H9 (cell line): ENCODE results near the gene GMPR. TPM values are rescaled to one million over a fixed set of nuclear protein-coding genes. Genes with fewer than 3 reads are reported as not detected.

Experiments used
- DNase-seq: peaks from one replicate; pipeline ENCODE4 v3.0.0-alpha.2; 2017
- H2AFZ ChIP-seq: one replicate; pipeline ENCODE4 v1.6.1; 2013; ENCODE audit warnings: mild to moderate bottlenecking, low read length, control low read depth, moderate library complexity
- H2AK5ac ChIP-seq: 2 replicates; pipeline ENCODE4 v1.6.1; 2013; ENCODE audit warnings: low read length, control low read depth, mixed read lengths; ENCODE audit not compliant: insufficient read length
- H2BK120ac ChIP-seq: one replicate; pipeline ENCODE4 v1.6.1; 2013; ENCODE audit warnings: low read depth, mild to moderate bottlenecking, low read length, control low read depth, inconsistent platforms; ENCODE audit not compliant: poor library complexity, severe bottlenecking
- H2BK12ac ChIP-seq: 2 replicates; pipeline ENCODE4 v1.6.1; 2013; ENCODE audit warnings: low read length, control low read depth, mixed read lengths, low read depth; ENCODE audit not compliant: insufficient read length
- H2BK15ac ChIP-seq: 2 replicates; pipeline ENCODE4 v1.6.1; 2013; ENCODE audit warnings: low read depth, low read length, control low read depth
- H2BK20ac ChIP-seq: one replicate; pipeline ENCODE4 v1.6.1; 2013; ENCODE audit warnings: low read depth, mild to moderate bottlenecking, low read length, control low read depth, inconsistent platforms; ENCODE audit not compliant: poor library complexity, severe bottlenecking
- H2BK5ac ChIP-seq: 2 replicates; pipeline ENCODE4 v1.6.1; 2013; ENCODE audit warnings: low read length, control low read depth, mixed read lengths; ENCODE audit not compliant: insufficient read length
- H3K14ac ChIP-seq: 2 replicates; pipeline ENCODE4 v1.6.1; 2013; ENCODE audit warnings: low read length, control low read depth; ENCODE audit not compliant: insufficient read depth
- H3K18ac ChIP-seq: 2 replicates; pipeline ENCODE4 v1.6.1; 2013; ENCODE audit warnings: low read depth, mild to moderate bottlenecking, mixed read lengths, low read length, control low read depth; ENCODE audit not compliant: insufficient read length
- H3K23ac ChIP-seq: 2 replicates; pipeline ENCODE4 v1.6.1; 2013; ENCODE audit warnings: low read length, control low read depth, mixed read lengths, low read depth; ENCODE audit not compliant: insufficient read length
- H3K23me2 ChIP-seq: 2 replicates; pipeline ENCODE4 v1.6.1; 2013; ENCODE audit warnings: low read depth, mild to moderate bottlenecking, mixed read lengths, low read length, control low read depth; ENCODE audit not compliant: insufficient read length, poor library complexity, severe bottlenecking
- H3K27ac ChIP-seq: 2 replicates; pipeline ENCODE4 v1.5.1; 2013; ENCODE audit warnings: low read length, control low read depth, mixed read lengths, low read depth; ENCODE audit not compliant: insufficient read length
- H3K27me3 ChIP-seq: 2 replicates; pipeline ENCODE4 v1.6.1; 2013; ENCODE audit warnings: low read length, control low read depth, inconsistent platforms; ENCODE audit not compliant: insufficient read depth
- H3K4ac ChIP-seq: 2 replicates; pipeline ENCODE4 v1.6.1; 2013; ENCODE audit warnings: low read depth, mild to moderate bottlenecking, control low read depth, inconsistent platforms, low read length, moderate library complexity
- H3K4me1 ChIP-seq: 2 replicates; pipeline ENCODE4 v1.6.1; 2013; ENCODE audit warnings: low read length, control low read depth, inconsistent platforms; ENCODE audit not compliant: insufficient read depth
- H3K4me2 ChIP-seq: 2 replicates; pipeline ENCODE4 v1.6.1; 2013; ENCODE audit warnings: low read length, control low read depth, mixed read lengths; ENCODE audit not compliant: insufficient read length, insufficient read depth
- H3K56ac ChIP-seq: 2 replicates; pipeline ENCODE4 v1.6.1; 2013; ENCODE audit warnings: low read depth, mild to moderate bottlenecking, mixed read lengths, low read length, control low read depth; ENCODE audit not compliant: insufficient read length
- H3K79me1 ChIP-seq: 2 replicates; pipeline ENCODE4 v1.6.1; 2013; ENCODE audit warnings: low read depth, mild to moderate bottlenecking, moderate library complexity, low read length, control low read depth, inconsistent platforms; ENCODE audit not compliant: insufficient read depth, poor library complexity, severe bottlenecking
- H3K79me2 ChIP-seq: 2 replicates; pipeline ENCODE4 v1.6.1; 2013; ENCODE audit warnings: low read length, control low read depth, inconsistent platforms; ENCODE audit not compliant: insufficient read depth
- H3K9ac ChIP-seq: 2 replicates; pipeline ENCODE4 v1.6.1; 2013; ENCODE audit warnings: low read length, control low read depth, mixed read lengths; ENCODE audit not compliant: insufficient read length; ENCODE audit errors: extremely low read depth
- H3K9me3 ChIP-seq: one replicate; pipeline ENCODE4 v1.6.1; 2013; ENCODE audit warnings: low read depth, low read length, inconsistent platforms; ENCODE audit not compliant: control insufficient read depth
- H3T11ph ChIP-seq: one replicate; pipeline ENCODE4 v1.6.1; 2013; ENCODE audit warnings: mild to moderate bottlenecking, low read length, control low read depth, inconsistent platforms
- H4K20me1 ChIP-seq: one replicate; pipeline ENCODE4 v1.6.1; 2013; ENCODE audit not compliant: control insufficient read depth, insufficient read length, insufficient read depth
- H4K5ac ChIP-seq: 2 replicates; pipeline ENCODE4 v1.6.1; 2013; ENCODE audit warnings: low read depth, mild to moderate bottlenecking, mixed read lengths, low read length, control low read depth; ENCODE audit not compliant: insufficient read length
- H4K8ac ChIP-seq: replicated peaks from 2 replicates; pipeline ENCODE4 v1.6.1; 2013; ENCODE audit warnings: low read length, control low read depth, mixed read lengths, low read depth; ENCODE audit not compliant: insufficient read length
- H4K91ac ChIP-seq: 2 replicates; pipeline ENCODE4 v1.6.1; 2013; ENCODE audit warnings: low read depth, mild to moderate bottlenecking, moderate library complexity, mixed read lengths, low read length, control low read depth; ENCODE audit not compliant: insufficient read length
- H3K27ac Mint-ChIP-seq, 3 experiments: 2 replicates in 2 of 3; 3 replicates in 1 of 3; pipeline ENCODE4 v1.8.0; 2020 to 2021; ENCODE audit warnings: mixed read lengths in 3 of 3, mild to moderate bottlenecking in 1 of 3, moderate library complexity in 1 of 3
- H3K27me3 Mint-ChIP-seq: 2 replicates; pipeline ENCODE4 v1.8.0; 2021; ENCODE audit warnings: low read depth, mild to moderate bottlenecking, moderate library complexity, mixed read lengths
- H3K36me3 Mint-ChIP-seq, 3 experiments: 2 replicates in 2 of 3; 3 replicates in 1 of 3; pipeline ENCODE4 v1.8.0; 2020 to 2021; ENCODE audit warnings: low read depth in 3 of 3, mixed read lengths in 3 of 3; ENCODE audit not compliant: insufficient read depth in 1 of 3
- H3K4me1 Mint-ChIP-seq, 2 experiments: 2 replicates each; pipeline ENCODE4 v1.8.0; 2020; ENCODE audit warnings: mixed read lengths in 2 of 2
- H3K4me3 Mint-ChIP-seq, 2 experiments: 2 replicates in 1 of 2; 3 replicates in 1 of 2; pipeline ENCODE4 v1.8.0; 2020 to 2021; ENCODE audit warnings: mild to moderate bottlenecking in 2 of 2, mixed read lengths in 2 of 2, moderate library complexity in 1 of 2
- H3K9me3 Mint-ChIP-seq, 2 experiments: 2 replicates in 1 of 2; 3 replicates in 1 of 2; pipeline ENCODE4 v1.8.0; 2020; ENCODE audit warnings: mild to moderate bottlenecking in 2 of 2, mixed read lengths in 2 of 2, moderate library complexity in 1 of 2
- CTCF ChIP-seq: fragments of 200-600 bp; sonication (generic); conservative IDR thresholded peaks from 3 replicates; pipeline ENCODE4 v1.8.0; 2021; ENCODE audit warnings: antibody characterized with exemption, mild to moderate bottlenecking
- WGBS: extraction: QIAGEN DNeasy Blood & Tissue Kit; methylation state at CpG from one replicate; pipeline ENCODE4 v1.1.7; 2013; ENCODE audit warnings: missing lambda C conversion rate, low lambda C conversion rate, mixed read lengths; ENCODE audit not compliant: insufficient read length; ENCODE audit errors: extremely low coverage; 5-methylcytosine and 5-hydroxymethylcytosine counted together
- total RNA-seq: library from RNA; stranded (reverse); gene quantifications from 2 replicates; pipeline ENCODE4 v1.2.1, GENCODE V29; 2021

Gene GMPR
- total RNA-seq, 1 experiment from 2014 or later, result 0.70 TPM

DNA sequence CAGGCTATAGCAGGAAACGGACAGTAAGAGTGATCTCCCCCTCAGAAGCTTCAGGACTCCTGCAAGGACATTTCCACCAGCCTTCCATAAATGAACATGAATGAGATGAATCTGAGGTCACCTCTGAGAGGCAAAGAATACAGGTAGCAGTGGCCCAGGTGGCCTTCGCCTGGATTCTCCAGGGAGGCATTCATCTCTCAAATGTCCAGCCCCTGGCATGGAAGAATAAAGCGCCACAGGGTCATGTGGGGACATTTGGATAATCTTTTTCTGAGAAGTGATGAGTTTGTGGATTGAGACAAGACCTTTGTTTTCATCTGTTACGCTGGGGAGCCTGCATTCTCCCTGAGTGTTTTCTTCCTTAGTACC lies 2.9 kb downstream of the GMPR start:
- H3K4me3 Mint-ChIP-seq, result no peak overlapping the region

More for the DNA sequence above, 2.9 kb downstream of the GMPR start:
- H3T11ph ChIP-seq, result no peak overlapping the region
- no peak overlapping the region for H4K5ac ChIP-seq
- H3K4me2 ChIP-seq, result no peak overlapping the region
- H3K27me3 ChIP-seq, result peaks cover 14% of the 10 kb centered on the region; the same call in 1 of the 2 replicates
- no peak overlapping the region for H4K8ac ChIP-seq
- no peaks in the 10 kb centered on the region for H3K79me2 ChIP-seq
- no peak overlapping the region for H2BK12ac ChIP-seq
- H3K23me2 ChIP-seq, result peaks cover 14% of the 10 kb centered on the region
- no peak overlapping the region for H3K23ac ChIP-seq
- H3K9ac ChIP-seq, result no peak overlapping the region
- no peak overlapping the region for H2BK120ac ChIP-seq
- H4K20me1 ChIP-seq, result no peaks in the 10 kb centered on the region
- no peak overlapping the region for H2BK5ac ChIP-seq
- H3K18ac ChIP-seq, result no peak overlapping the region
- no peak overlapping the region for H3K27ac ChIP-seq
- peaks cover 25 to 26% of the 10 kb centered on the region in 2 experiments for H3K4me1 Mint-ChIP-seq
- no peaks in the 10 kb centered on the region for H3K79me1 ChIP-seq
- no peaks in the 10 kb centered on the region for H3K9me3 Mint-ChIP-seq
- peaks cover 57% of the 10 kb centered on the region for H3K27me3 Mint-ChIP-seq
- no peaks in the 10 kb centered on the region for H3K9me3 ChIP-seq
- H3K4ac ChIP-seq, result no peak overlapping the region
- no peak for TF ChIP-seq CTCF
- no CpG with 5 or more reads among the region's 4 CpGs for WGBS
- DNase-seq, result no peak
- no peak overlapping the region for H3K27ac Mint-ChIP-seq
- no peak overlapping the region for H3K14ac ChIP-seq
- H2BK15ac ChIP-seq, result no peak overlapping the region
- H3K56ac ChIP-seq, result no peak overlapping the region
- H3K4me1 ChIP-seq, result peaks cover 2% of the 10 kb centered on the region; the same call in 1 of the 2 replicates
- no peak overlapping the region for H2BK20ac ChIP-seq
- H2AK5ac ChIP-seq, result no peak overlapping the region
- H2AFZ ChIP-seq, result no peak overlapping the region
- no peak overlapping the region for H4K91ac ChIP-seq
- H3K36me3 Mint-ChIP-seq, result no peaks in the 10 kb centered on the region
